ENCODE data around the gene DROSHA. TPM values are rescaled to one million over a fixed set of nuclear protein-coding genes. Genes with fewer than 3 reads are reported as not detected.

Gene DROSHA
- total RNA-seq, 1 experiment from 2014 or later = 106 TPM

DNA sequence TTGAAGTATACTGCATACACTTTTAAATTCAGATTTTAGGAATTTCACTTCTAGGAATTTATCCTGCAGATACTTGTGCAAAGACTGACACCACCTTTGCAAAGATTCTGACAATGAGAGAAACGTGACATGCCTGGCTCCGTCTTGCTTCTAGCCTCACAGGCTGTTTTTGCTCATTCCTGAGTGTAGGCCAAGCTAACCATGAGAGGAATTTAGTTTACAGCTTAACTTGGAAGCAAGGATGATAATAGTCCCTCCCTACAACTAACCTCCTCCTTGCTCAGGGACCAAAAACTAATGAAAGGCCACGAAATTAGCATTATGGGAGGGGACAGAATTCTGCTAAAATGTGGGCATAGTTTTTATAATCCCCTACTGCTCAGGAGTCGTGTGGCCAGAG, 31.3 kb upstream of the DROSHA start:
- no peak overlapping the region for H2BK12ac ChIP-seq (ENCODE audit: insufficient read length, low read depth, low read length)
- H3K27me3 ChIP-seq (ENCODE audit: insufficient read depth, low read length) = no peaks in the 10 kb centered on the region
- no peak overlapping the region for H2BK5ac ChIP-seq (ENCODE audit: insufficient read length, low read length)
- H3K9ac ChIP-seq (ENCODE audit: extremely low read depth, insufficient read length, low read length) = no peak overlapping the region
- Mint-ChIP-seq H3K36me3 (ENCODE audit: insufficient read depth in 1 of 3, low read depth in 3 of 3) (peaks cover 16 to 17% (median 17%) of the 10 kb centered on the region in 3 experiments), H3K27ac (no peak overlapping the region), H3K27me3 (ENCODE audit: low read depth) (no peaks in the 10 kb centered on the region; the same call in 1 of the 2 replicates), H3K9me3 (peaks cover 24 to 25% of the 10 kb centered on the region in 2 experiments), H3K4me1 (no peaks in the 10 kb centered on the region), H3K4me3 (no peak overlapping the region)
- H2BK20ac ChIP-seq (ENCODE audit: low read depth, low read length, poor library complexity, severe bottlenecking) = no peak overlapping the region
- no peak overlapping the region for H3K4ac ChIP-seq (ENCODE audit: low read depth, low read length)
- H3K79me2 ChIP-seq (ENCODE audit: insufficient read depth, low read length) = no peaks in the 10 kb centered on the region
- no peak overlapping the region for H4K8ac ChIP-seq (replicated peaks; ENCODE audit: insufficient read length, low read depth, low read length)
- H3K4me1 ChIP-seq (ENCODE audit: insufficient read depth, low read length) = no peaks in the 10 kb centered on the region
- no peak for DNase-seq
- no CpG with 5 or more reads among the region's 4 CpGs for WGBS (ENCODE audit: extremely low coverage, insufficient read length, low lambda C conversion rate)
- no peak overlapping the region for H4K91ac ChIP-seq (ENCODE audit: insufficient read length, low read depth, low read length)
- no peak overlapping the region for H2AFZ ChIP-seq (ENCODE audit: low read length)
- H2BK15ac ChIP-seq (ENCODE audit: low read depth, low read length) = no peak overlapping the region
- no peak overlapping the region for H3K27ac ChIP-seq (ENCODE audit: insufficient read length, low read depth, low read length)
- no peak overlapping the region for H3K4me2 ChIP-seq (ENCODE audit: insufficient read depth, insufficient read length, low read length)
- no peak for TF ChIP-seq CTCF (conservative IDR thresholded peaks at IDR 0.05)
- no peaks in the 10 kb centered on the region for H3K79me1 ChIP-seq (ENCODE audit: insufficient read depth, low read depth, low read length, poor library complexity, severe bottlenecking)
- no peak overlapping the region for H3T11ph ChIP-seq (ENCODE audit: low read length)
- no peaks in the 10 kb centered on the region for H3K23me2 ChIP-seq (ENCODE audit: insufficient read length, low read depth, low read length, poor library complexity, severe bottlenecking)
- no peak overlapping the region for H3K18ac ChIP-seq (ENCODE audit: insufficient read length, low read depth, low read length)
- no peak overlapping the region for H3K23ac ChIP-seq (ENCODE audit: insufficient read length, low read depth, low read length)
- no peak overlapping the region for H2AK5ac ChIP-seq (ENCODE audit: insufficient read length, low read length)
- H2BK120ac ChIP-seq (ENCODE audit: low read depth, low read length, poor library complexity, severe bottlenecking) = no peak overlapping the region
- no peaks in the 10 kb centered on the region for H4K20me1 ChIP-seq (ENCODE audit: control insufficient read depth, insufficient read depth, insufficient read length)
- no peak overlapping the region for H4K5ac ChIP-seq (ENCODE audit: insufficient read length, low read depth, low read length)
- no peaks in the 10 kb centered on the region for H3K9me3 ChIP-seq (ENCODE audit: control insufficient read depth, low read depth, low read length)
- no peak overlapping the region for H3K14ac ChIP-seq (ENCODE audit: insufficient read depth, low read length)
- H3K56ac ChIP-seq (ENCODE audit: insufficient read length, low read depth, low read length) = no peak overlapping the region

All from H9 (cell line).